Progenitor cell of endocrine pancreas (in vitro differentiated cells): Measurements from ENCODE around the gene LMOD3. TPM values are rescaled to one million over a fixed set of nuclear protein-coding genes. Genes with fewer than 3 reads are reported as not detected.

Source experiments
- DNase-seq: peaks from one replicate; pipeline ENCODE4 v3.0.0; 2021; ENCODE audit warnings: low spot score; ENCODE audit not compliant: unreplicated experiment
- H3K27ac Mint-ChIP-seq: 2 replicates; pipeline ENCODE4 v1.8.0; 2021; ENCODE audit warnings: mild to moderate bottlenecking, moderate library complexity, mixed read lengths
- H3K27me3 Mint-ChIP-seq: 2 replicates; pipeline ENCODE4 v1.8.0; 2021; ENCODE audit warnings: mixed read lengths
- H3K36me3 Mint-ChIP-seq: 2 replicates; pipeline ENCODE4 v1.8.0; 2022; ENCODE audit warnings: mixed read lengths; ENCODE audit not compliant: insufficient read depth
- H3K4me1 Mint-ChIP-seq: 2 replicates; pipeline ENCODE4 v1.8.0; 2021; ENCODE audit warnings: low read depth, mixed read lengths
- H3K4me3 Mint-ChIP-seq: 2 replicates; pipeline ENCODE4 v1.8.0; 2021; ENCODE audit warnings: low read depth, mild to moderate bottlenecking, moderate library complexity, mixed read lengths
- H3K9me3 Mint-ChIP-seq: 2 replicates; pipeline ENCODE4 v1.8.0; 2021; ENCODE audit warnings: low read depth, mixed read lengths
- total RNA-seq: library from RNA; stranded (reverse); gene quantifications from 2 replicates; pipeline ENCODE4 v1.2.1, GENCODE V29; 2021
- TF ChIP-seq, protein P1 (sequence below): fragments of 200-600 bp; sonication (generic); IDR thresholded peaks from one replicate; pipeline ENCODE4 v1.5.0; 2021; ENCODE audit warnings: antibody characterized with exemption, mild to moderate bottlenecking; ENCODE audit not compliant: unreplicated experiment

LMOD3 gene
- total RNA-seq, 1 donor from 2014 or later = not detected

- H3K9me3 Mint-ChIP-seq = no peaks in the 10 kb centered on the region
- TF ChIP-seq, protein P1, sequence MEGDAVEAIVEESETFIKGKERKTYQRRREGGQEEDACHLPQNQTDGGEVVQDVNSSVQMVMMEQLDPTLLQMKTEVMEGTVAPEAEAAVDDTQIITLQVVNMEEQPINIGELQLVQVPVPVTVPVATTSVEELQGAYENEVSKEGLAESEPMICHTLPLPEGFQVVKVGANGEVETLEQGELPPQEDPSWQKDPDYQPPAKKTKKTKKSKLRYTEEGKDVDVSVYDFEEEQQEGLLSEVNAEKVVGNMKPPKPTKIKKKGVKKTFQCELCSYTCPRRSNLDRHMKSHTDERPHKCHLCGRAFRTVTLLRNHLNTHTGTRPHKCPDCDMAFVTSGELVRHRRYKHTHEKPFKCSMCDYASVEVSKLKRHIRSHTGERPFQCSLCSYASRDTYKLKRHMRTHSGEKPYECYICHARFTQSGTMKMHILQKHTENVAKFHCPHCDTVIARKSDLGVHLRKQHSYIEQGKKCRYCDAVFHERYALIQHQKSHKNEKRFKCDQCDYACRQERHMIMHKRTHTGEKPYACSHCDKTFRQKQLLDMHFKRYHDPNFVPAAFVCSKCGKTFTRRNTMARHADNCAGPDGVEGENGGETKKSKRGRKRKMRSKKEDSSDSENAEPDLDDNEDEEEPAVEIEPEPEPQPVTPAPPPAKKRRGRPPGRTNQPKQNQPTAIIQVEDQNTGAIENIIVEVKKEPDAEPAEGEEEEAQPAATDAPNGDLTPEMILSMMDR = no peak
- no peak overlapping the region for H3K27ac Mint-ChIP-seq
- no peak for DNase-seq
- no peak overlapping the region for H3K4me3 Mint-ChIP-seq
- H3K27me3 Mint-ChIP-seq = no peaks in the 10 kb centered on the region
- H3K4me1 Mint-ChIP-seq = no peaks in the 10 kb centered on the region
- H3K36me3 Mint-ChIP-seq = peaks cover 19% of the 10 kb centered on the region
Observed at GRCh38 chr3:69099576-69099975, 22.8 kb downstream of the LMOD3 start.

DNA sequence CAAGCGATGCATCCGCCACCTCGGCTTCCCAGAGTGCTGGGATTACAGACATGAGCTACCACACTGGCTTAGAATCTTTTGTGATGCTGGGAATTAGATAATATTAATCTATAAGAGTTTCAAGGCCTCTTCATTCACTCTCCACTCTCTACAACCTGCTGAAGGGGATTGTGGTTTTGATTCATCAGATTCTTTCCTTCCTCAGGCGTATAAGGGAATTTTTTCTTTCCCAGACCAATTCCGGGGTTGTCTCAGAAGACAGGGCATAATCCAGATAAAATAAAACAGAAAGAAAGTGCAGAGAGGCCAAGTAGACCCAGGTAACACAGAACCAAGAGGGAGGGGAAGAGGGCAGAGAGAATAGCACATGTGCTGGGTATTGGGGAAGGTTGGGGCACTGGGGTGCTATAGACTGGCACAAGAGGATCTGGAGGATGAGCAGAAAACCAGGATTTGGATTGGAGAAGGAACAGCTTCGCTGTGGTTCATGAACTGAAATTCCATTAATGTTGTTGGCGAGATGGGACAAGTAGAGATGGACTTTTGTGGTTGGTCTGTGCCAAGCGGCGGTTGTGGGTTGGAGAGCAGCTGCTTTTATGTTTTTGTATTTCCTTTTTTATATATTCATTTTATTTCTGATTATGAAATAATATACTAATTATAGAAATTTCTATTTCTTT lies 24.8 kb downstream of the LMOD3 start:
- TF ChIP-seq, protein P1 = no peak
- Mint-ChIP-seq H3K9me3 (no peaks in the 10 kb centered on the region), H3K4me3 (no peak overlapping the region), H3K27ac (no peak overlapping the region), H3K36me3 (peaks cover 15% of the 10 kb centered on the region), H3K27me3 (no peaks in the 10 kb centered on the region), H3K4me1 (no peaks in the 10 kb centered on the region)
- no peak for DNase-seq

DNA sequence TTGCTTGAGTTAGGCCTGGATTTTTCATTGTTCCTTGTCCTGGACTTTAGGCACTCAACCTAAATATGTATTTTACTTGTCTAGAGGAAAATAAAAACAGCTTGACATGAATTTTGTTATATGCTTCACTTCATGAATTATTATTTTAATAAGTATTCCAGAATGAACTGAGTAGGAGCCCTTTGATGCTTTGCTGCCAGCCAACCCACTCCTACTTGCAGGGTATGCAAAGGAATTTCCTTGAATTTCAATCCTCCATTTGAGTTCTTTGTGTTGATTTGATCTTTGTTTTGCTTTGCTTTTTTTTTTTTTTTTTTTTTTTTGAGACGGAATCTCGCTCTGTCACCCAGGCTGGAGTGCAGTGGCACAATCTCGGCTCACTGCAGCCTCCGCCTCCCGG lies 26.1 kb downstream of the LMOD3 start:
- TF ChIP-seq, protein P1 = no peak
- no peak overlapping the region for H3K4me3 Mint-ChIP-seq
- H3K4me1 Mint-ChIP-seq = peaks cover 7% of the 10 kb centered on the region
- H3K9me3 Mint-ChIP-seq = no peaks in the 10 kb centered on the region
- H3K27me3 Mint-ChIP-seq = no peaks in the 10 kb centered on the region
- DNase-seq = no peak
- no peak overlapping the region for H3K27ac Mint-ChIP-seq
- H3K36me3 Mint-ChIP-seq = peaks cover 8% of the 10 kb centered on the region

DNA sequence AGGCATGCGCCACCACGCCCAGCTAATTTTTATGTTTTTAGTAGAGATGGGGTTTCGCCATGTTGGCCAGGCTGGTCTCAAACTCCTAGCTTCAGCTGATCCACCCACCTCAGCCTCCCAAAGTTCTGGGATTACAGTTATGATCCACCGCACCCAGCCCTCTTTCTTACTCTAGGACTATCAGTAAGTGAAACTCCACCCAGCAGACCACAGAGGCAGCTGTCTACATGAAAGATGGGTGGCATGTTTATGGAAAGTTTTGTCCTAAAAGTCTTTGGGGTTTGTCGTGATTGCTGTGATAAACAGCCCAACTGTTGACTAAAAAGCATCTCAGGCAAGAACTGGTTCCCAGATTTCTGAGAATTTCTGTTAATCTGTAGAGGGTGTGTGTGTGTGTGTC lies 26.8 kb downstream of the LMOD3 start:
- H3K36me3 Mint-ChIP-seq = peaks cover 9% of the 10 kb centered on the region

DNA sequence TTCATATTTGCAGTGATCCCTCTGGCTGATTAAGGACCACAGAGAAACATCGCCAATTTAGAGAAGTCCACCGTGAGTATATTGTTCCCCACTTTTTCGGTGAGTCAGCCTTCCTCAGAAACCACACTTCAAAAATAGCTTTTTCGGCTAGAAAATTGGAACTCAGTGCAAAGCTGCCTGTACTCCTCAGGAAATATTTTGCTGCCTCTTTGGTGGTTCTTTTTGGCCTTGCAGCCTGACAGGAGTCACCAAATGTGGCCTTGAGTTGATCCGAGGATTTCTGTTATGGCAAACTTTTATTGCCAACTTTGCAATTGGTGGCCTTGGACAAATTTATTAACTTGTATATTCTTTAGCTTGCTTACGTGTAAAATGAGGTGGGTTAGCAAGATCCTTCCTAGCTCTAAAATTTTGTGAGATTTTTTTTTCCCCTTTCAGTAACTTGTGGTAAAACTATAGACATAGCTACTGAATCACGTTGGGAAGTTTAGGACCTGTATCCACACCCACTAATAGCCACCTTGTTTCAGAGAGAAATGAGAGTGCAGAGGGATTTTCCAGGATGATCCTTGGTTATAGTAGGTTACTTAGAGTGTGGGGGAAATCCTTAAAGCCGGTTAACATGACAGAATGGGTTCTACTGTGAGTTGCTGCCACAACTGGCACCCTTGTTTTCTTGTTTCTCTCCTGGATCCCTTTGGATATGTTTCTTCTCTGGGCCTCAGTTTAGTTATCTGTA lies 27.8 kb downstream of the LMOD3 start:
- H3K4me3 Mint-ChIP-seq = no peak overlapping the region
- H3K36me3 Mint-ChIP-seq = peaks cover 6% of the 10 kb centered on the region
- no peak for DNase-seq
- peaks cover 7% of the 10 kb centered on the region for H3K4me1 Mint-ChIP-seq
- H3K9me3 Mint-ChIP-seq = no peaks in the 10 kb centered on the region
- H3K27ac Mint-ChIP-seq = no peak overlapping the region
- TF ChIP-seq, protein P1 = no peak
- no peaks in the 10 kb centered on the region for H3K27me3 Mint-ChIP-seq

More for the DNA sequence above, 26.8 kb downstream of the LMOD3 start:
- no peak for DNase-seq
- Mint-ChIP-seq H3K4me3 (no peak overlapping the region), H3K27me3 (no peaks in the 10 kb centered on the region), H3K4me1 (peaks cover 7% of the 10 kb centered on the region), H3K9me3 (no peaks in the 10 kb centered on the region), H3K27ac (no peak overlapping the region)
- TF ChIP-seq, protein P1 = no peak
